PC-3 (cell line): ENCODE results near the gene PITPNM2.

Experiments used
- EZH2 ChIP-seq: fragments of 300-600 bp; sonication (generic); IDR thresholded peaks from one replicate; pipeline ENCODE4 v1.6.1; 2017; ENCODE audit warnings: antibody characterized with exemption, mild to moderate bottlenecking, low read length; ENCODE audit not compliant: unreplicated experiment
- TF ChIP-seq, protein P1 (sequence below): fragments of 300-600 bp; sonication (generic); conservative IDR thresholded peaks from 2 replicates; pipeline ENCODE4 v1.5.1; 2017; ENCODE audit warnings: antibody characterized with exemption, low read depth, mild to moderate bottlenecking, low read length

DNA sequence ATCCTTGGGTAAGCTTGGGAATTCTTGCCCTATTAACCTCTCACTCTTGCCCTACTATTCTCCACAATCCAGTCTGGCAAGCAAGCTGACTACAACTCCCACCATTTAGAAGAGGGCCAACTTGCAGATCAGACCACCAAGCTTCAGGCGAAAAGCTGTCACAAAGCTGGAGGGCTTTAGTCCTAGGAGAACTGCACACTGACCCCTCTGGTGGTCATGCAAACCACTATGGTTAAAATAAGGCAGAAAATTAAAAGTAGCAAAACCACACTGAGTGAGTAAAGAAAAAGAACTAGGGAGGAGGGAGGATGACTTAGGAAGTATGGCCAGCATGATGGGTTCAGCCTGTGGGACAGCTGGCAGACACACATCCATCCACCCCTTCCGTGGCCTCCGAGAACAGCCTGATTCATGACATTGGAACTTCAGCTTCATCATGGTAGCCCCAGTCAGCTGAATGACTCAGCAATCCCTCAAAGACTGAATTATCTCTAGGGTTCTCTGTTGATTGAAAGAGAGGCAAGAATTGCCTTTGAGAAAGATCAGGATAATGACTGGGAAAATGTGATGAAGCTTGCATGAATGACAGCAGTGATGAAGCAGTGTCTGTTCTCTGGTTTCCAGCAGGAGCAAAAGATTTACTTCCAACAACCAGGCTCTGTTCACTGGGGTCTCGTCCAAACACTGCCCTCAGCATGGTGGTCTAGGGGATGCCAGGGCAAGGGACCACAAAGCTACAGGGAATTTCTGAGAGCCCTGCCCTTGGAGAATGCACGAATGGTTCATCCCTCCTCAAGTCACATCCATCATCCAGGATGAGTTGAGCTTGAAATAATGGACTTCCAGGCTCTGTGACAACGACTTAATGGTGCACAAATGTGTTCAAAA lies 24.4 kb downstream of the PITPNM2 start:
- TF ChIP-seq, protein P1, sequence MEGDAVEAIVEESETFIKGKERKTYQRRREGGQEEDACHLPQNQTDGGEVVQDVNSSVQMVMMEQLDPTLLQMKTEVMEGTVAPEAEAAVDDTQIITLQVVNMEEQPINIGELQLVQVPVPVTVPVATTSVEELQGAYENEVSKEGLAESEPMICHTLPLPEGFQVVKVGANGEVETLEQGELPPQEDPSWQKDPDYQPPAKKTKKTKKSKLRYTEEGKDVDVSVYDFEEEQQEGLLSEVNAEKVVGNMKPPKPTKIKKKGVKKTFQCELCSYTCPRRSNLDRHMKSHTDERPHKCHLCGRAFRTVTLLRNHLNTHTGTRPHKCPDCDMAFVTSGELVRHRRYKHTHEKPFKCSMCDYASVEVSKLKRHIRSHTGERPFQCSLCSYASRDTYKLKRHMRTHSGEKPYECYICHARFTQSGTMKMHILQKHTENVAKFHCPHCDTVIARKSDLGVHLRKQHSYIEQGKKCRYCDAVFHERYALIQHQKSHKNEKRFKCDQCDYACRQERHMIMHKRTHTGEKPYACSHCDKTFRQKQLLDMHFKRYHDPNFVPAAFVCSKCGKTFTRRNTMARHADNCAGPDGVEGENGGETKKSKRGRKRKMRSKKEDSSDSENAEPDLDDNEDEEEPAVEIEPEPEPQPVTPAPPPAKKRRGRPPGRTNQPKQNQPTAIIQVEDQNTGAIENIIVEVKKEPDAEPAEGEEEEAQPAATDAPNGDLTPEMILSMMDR: peak; percentile 50
- no peak for TF ChIP-seq EZH2
